NOMO-1 (cell line): ENCODE measurements around the gene CXXC1.
"Not testable (repeated sequence)": the region's sequence is repeated elsewhere in the genome, so short reads cannot be mapped to it uniquely, and the experiment has no call there.

ENCODE experiments used
- DNase-seq, 2 experiments: peaks; one replicate each; lab custom pipeline; 2025; ENCODE audit not compliant: unreplicated experiment in 2 of 2; lab: John Stamatoyannopoulos, UW

Gene CXXC1

GRCh38 chr18:50298443-50299284 lies 11.2 kb upstream of the CXXC1 start:
- no peak for DNase-seq

- peak; percentile 82 to 87 for DNase-seq
Measured at GRCh38 chr18:50297621-50298442, 10.3 kb upstream of the CXXC1 start.

DNA sequence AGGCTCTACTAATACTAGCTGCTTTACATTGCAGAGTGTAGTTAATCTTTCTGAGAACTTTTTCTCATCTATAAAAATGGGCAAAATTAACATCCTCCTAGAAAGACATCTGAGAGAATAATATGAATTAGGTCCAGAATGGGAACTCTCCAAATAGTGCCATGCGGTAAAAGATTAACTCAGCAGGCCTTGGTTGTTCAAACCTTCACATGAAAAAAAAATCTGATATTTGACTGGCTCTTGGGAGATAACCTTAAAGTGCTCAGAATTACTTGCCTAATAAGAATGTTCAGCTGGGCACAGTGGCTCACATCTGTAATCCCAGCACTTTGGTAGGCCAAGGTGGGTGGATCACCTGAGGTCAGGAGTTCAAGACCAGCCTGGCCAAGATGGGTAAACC lies 5.5 kb upstream of the CXXC1 start:
- no peak for DNase-seq

DNA sequence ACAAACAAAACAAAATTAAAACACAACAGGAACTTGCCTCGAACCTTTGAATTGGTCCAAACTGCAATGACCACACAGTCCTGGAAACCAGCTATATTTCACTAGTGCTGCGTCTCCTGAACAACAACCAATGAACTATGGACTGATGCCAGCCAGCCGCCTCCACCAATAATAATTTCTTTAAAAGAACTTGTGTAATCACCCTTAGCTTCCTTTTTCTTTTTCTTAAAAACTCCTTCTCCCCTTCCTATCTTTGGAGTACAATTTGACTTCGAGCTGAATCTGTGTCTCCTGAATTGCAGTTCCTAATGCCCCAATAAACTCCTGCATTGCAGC lies 1.6 kb upstream of the CXXC1 start:
- DNase-seq = peak; percentile 32 to 47

DNA sequence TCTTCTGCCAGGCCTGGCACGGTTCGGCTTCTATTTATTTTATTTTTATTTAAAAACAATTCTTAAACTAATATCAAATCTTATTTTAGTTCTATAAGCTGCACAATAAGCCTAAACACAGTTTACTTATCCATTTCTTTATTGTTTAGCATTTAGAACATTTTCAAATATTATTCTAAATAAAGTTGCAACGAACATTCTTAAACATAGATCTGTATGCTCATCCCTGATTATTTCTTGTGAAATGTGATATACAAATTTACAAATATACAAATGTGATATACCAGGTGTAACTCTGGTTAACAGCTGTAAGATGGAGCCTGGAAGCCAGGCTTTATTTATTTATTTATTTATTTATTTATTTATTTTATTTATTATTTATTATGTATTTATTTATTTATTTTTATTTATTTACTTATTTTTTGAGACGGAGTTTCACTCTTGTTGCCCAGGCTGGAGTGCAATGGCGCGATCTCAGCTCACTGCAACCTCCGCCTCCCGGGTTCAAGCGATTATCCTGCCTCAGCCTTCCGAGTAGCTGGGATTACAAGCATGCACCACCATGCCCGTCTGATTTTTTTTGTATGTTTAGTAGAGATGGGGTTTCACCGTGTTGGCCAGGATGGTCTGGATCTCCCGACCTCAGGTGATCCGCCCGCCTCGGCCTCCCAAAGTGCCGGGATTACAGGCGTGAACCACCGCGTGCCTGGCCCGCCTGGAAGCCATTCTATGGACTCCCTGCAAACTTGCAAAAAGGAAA lies 1.0 kb upstream of the CXXC1 start:
- DNase-seq = not testable (repeated sequence)

DNA sequence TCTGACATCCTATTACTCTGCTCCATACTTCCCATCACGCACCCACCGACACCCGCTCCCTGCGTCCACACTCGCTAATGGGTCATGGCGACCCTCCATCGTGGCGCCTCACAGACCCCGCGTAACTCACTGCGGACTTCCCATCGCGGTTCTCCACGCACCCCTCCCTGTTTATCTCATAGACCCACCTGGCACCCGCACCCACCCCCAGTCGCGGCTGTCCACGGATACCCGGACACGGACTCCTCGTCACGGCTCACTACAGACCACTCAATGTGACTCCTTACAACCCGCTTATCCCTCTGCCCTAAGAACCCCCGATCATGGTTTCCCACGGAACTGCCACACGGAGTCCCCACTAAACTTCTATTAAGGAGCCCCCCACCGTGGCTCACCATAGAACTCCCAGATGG lies 458 bp downstream of the CXXC1 start:
- DNase-seq = no peak

DNA sequence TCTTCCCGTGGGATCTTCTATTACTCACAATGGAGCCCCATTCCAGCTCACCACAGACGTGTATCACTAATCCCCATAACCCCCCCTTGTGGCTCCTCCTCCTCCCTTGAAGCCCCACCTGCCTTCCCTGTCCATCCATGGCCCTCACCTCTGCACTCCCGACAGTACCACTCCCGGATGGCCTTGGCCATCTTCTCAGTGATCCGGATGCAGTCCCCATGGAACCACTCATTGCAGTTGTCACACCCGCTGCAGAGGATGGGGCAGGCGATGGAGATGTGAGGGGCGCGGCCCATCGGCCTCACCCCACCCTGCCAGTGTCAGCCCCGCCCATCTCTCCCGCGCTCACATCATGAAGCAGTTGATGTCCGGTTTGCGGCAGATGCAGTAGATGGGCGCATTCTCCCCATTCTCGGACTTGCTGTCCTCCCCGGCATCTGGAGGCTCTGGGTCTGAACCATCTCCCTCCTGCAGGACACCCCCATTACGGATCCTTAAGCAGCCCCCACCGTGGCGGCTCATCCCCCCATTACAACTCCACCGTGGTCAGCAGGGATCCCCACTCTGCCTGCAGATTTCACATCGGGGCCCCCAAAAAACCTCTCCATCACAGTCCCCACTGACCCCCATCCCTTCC lies 983 bp downstream of the CXXC1 start:
- peak; percentile 17 to 19 for DNase-seq

- DNase-seq = no peak
Measured at GRCh38 chr18:50285631-50286321, 1.7 kb downstream of the CXXC1 start.

DNA sequence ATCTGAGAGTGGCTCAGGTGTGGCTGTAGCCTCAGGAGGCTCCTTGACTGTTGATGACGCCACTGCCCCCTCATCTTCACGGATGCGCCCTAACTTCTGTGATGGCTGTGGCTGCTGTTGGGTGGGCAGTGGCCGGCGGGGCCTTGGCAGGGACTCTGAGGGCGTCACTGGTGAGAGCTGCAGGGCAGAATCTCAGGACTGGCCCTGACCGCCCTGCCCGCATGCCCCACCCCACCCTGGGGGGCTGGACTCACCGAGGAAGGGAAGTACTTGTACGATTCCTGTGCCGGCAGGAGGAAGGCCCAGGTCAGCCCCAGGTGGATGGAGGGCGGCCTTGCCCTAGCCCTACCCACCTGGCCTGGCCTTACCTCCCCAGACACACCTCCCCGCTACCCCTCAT lies 2.4 kb downstream of the CXXC1 start:
- DNase-seq = no peak

DNA sequence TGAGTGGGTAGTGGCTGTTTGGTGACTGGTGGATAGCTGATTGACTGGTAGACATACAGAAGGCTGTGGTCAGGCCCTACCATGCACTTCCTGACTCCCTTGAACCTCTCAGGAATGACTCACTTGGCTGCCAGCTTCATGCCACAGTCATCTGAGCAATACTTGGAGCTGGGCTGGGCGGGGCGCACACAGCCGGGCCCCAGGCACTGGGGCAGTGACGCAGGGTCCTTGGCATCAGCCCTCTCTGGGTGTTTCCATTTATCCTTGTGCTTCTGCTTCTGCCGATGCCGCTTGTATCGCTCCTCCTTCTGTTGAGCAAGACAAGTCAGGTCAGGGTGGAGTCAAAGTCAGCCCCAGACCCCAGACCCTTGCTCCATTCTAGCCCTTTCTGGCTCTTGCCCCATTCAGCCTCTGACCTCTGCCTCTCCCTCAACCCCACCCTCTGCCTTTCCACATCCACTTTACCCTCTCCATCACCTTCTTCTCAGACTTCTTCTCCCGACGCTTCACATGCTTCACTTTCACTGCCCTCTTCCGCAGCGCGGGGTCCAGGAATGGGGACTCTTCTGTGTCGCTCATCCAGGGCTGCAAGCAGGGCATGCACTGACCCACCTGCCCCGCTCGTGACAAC lies 3.1 kb downstream of the CXXC1 start:
- DNase-seq = no peak

- no peak for DNase-seq
Measured at GRCh38 chr18:50283469-50284209, 3.9 kb downstream of the CXXC1 start.

- no peak for DNase-seq
Measured at GRCh38 chr18:50282521-50283335, 4.8 kb downstream of the CXXC1 start.

- no peak for DNase-seq
Measured at GRCh38 chr18:50281972-50282520, 5.4 kb downstream of the CXXC1 start.

- peak; percentile 96 to 98 for DNase-seq
Measured at GRCh38 chr18:50281295-50281971, 6.1 kb downstream of the CXXC1 start, which contains the start of gene MBD1. MBD1 (minus strand) TSS chr18:50281523; CDS start chr18:50279992, 1,531 bp downstream.

GRCh38 chr18:50280707-50281294 lies 6.7 kb downstream of the CXXC1 start:
- DNase-seq = no peak

DNA sequence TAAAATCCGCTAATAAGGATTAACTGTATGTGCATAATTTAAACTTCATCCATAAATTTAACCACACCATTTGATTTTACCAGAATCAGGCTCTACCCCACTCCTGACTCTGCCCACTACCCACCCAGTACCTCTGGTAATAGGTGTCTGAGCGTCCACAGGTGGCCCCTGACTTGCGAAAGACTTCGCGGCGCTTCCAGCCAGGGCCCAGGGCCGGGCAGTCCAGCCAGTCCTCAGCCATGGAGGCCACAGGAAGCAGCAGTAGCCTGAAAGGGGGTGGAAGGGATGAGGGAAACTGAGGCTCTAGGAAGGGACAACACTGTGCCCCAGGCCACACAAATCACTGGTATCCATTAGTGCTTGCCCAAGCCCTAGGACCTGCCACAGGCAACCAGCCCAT lies 7.7 kb downstream of the CXXC1 start:
- DNase-seq = no peak

DNA sequence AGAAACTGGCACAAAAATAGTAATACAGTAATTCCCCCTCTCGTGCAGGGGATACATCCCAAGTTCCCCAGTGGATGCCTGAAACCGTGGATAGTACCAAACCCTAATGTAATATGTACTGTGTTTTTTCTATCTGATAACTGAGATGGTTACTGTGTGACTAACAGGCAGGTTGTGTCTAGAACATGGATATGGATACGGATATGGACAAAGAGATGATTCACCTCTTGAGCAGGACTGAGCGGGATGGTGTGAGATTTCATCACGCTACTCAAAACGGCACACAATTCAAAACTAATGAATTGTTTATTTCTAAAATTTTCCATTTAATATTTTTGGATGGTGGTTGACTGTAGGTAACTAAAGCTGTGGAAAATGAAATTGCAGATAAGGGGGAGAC lies 9.6 kb downstream of the CXXC1 start:
- no peak for DNase-seq
